ENCODE data around the gene TRIM26. TPM values are rescaled to one million over a fixed set of nuclear protein-coding genes. Genes with fewer than 3 reads are reported as not detected.

TRIM26 gene
- total and polyA plus RNA-seq, 2 of the 13 experiments (the other 11 are each of a cell fraction or from before 2014, with no cell fraction given) = 27.1 to 38.7 TPM

GRCh38 chr6:30213957-30214656 is 901 bp upstream of the TRIM26 start (continued):
- TF ChIP-seq ZNF282 (IDR thresholded peaks at IDR 0.05; ENCODE audit: partially characterized antibody) (no peak), ARNT2 (CRISPR knock-in tag; IDR thresholded peaks at IDR 0.05; ENCODE audit: low read depth) (peak; percentile 80), HOXA9 (CRISPR knock-in tag; IDR thresholded peaks at IDR 0.05; ENCODE audit: borderline replicate concordance) (no peak), E2F2 (CRISPR knock-in tag; IDR thresholded peaks at IDR 0.05; ENCODE audit: borderline replicate concordance) (peak; percentile 72; the same call in 1 of the 2 replicates), BORCS8-MEF2B (CRISPR knock-in tag; IDR thresholded peaks at IDR 0.05) (no peak; the same call in 1 of the 2 replicates), TFDP1 (CRISPR knock-in tag; IDR thresholded peaks at IDR 0.05; ENCODE audit: borderline replicate concordance) (peak; percentile 78), KDM2A (CRISPR knock-in tag; IDR thresholded peaks at IDR 0.05; ENCODE audit: borderline replicate concordance, low read depth) (peak; percentile 78)
- TF ChIP-seq, protein P1, sequence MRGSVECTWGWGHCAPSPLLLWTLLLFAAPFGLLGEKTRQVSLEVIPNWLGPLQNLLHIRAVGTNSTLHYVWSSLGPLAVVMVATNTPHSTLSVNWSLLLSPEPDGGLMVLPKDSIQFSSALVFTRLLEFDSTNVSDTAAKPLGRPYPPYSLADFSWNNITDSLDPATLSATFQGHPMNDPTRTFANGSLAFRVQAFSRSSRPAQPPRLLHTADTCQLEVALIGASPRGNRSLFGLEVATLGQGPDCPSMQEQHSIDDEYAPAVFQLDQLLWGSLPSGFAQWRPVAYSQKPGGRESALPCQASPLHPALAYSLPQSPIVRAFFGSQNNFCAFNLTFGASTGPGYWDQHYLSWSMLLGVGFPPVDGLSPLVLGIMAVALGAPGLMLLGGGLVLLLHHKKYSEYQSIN (CRISPR knock-in tag; IDR thresholded peaks at IDR 0.05; ENCODE audit: borderline replicate concordance) = 0 out of 2 replicates have a peak, but pooled peaks have one; percentile 21
- TF ChIP-seq, protein P2, sequence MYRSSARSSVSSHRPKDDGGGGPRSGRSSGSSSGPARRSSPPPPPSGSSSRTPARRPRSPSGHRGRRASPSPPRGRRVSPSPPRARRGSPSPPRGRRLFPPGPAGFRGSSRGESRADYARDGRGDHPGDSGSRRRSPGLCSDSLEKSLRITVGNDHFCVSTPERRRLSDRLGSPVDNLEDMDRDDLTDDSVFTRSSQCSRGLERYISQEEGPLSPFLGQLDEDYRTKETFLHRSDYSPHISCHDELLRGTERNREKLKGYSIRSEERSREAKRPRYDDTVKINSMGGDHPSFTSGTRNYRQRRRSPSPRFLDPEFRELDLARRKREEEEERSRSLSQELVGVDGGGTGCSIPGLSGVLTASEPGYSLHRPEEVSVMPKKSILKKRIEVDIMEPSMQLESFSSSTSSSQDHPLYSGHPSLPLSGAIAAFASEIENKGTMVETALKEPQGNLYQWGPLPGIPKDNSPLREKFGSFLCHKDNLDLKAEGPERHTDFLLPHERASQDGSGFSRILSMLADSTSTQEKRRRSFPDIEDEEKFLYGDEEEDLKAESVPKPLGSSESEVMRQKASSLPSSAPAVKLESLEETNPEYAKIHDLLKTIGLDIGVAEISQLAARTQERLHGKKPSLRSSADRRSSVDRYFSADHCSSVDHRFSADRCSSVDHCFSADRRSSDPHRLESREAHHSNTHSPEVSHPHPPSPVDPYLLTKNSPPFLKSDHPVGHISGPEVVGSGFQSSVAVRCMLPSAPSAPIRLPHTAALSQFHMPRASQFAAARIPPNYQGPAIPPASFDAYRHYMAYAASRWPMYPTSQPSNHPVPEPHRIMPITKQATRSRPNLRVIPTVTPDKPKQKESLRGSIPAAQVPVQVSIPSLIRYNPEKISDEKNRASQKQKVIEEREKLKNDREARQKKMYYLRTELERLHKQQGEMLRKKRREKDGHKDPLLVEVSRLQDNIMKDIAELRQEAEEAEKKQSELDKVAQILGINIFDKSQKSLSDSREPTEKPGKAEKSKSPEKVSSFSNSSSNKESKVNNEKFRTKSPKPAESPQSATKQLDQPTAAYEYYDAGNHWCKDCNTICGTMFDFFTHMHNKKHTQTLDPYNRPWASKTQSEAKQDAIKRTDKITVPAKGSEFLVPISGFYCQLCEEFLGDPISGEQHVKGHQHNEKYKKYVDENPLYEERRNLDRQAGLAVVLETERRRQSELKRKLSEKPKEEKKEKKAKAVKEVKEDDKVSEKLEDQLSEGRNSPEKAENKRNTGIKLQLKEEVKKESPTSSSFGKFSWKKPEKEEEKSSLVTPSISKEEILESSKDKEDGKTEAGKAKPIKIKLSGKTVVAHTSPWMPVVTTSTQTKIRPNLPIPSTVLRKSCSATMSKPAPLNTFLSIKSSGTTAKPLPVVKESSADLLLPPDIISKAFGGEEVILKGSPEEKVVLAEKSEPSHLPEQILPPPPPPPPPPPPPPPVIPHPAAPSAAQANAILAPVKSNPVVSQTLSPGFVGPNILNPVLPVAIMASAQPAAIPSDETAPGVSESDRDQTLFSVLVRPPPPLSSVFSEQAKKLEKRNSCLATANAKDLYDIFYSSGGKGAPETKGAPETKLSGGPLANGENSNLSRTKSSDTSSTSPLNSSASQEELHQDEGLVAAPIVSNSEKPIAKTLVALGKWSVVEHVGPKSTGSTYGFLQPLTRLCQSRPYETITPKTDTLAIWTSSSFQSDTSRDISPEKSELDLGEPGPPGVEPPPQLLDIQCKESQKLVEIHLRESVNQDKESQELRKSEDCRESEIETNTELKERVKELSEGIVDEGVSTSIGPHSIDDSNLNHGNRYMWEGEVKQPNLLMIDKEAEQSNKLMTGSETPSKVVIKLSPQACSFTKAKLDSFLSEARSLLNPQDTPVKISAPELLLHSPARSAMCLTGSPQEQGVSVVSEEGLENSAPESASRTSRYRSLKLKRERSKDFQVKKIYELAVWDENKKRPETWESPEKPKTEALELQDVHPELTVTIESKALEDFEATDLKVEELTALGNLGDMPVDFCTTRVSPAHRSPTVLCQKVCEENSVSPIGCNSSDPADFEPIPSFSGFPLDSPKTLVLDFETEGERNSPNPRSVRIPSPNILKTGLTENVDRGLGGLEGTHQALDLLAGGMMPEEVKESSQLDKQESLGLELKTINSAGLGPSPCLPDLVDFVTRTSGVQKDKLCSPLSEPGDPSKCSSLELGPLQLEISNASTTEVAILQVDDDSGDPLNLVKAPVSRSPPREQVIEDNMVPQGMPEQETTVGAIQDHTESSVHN (CRISPR knock-in tag; IDR thresholded peaks at IDR 0.05) = peak; percentile 75; the same call in 1 of the 2 replicates
- TF ChIP-seq, protein P3, sequence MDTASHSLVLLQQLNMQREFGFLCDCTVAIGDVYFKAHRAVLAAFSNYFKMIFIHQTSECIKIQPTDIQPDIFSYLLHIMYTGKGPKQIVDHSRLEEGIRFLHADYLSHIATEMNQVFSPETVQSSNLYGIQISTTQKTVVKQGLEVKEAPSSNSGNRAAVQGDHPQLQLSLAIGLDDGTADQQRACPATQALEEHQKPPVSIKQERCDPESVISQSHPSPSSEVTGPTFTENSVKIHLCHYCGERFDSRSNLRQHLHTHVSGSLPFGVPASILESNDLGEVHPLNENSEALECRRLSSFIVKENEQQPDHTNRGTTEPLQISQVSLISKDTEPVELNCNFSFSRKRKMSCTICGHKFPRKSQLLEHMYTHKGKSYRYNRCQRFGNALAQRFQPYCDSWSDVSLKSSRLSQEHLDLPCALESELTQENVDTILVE (CRISPR knock-in tag; IDR thresholded peaks at IDR 0.05) = no peak
